GM10266 (cell line): ENCODE data around the gene SLC2A5.
"Not testable (repeated sequence)": the region's sequence is repeated elsewhere in the genome, so short reads cannot be mapped to it uniquely, and the experiment has no call there.

Source experiments
- DNase-seq: peaks from one replicate; pipeline ENCODE4 v3.0.0; 2012; ENCODE audit errors: extremely low spot score
- TF ChIP-seq, protein P1 (sequence below): IDR thresholded peaks from 2 replicates; pipeline ENCODE4 v1.5.1; 2012; ENCODE audit warnings: mild to moderate bottlenecking, low read depth; ENCODE audit not compliant: control insufficient read depth, insufficient read depth; ENCODE audit errors: missing control alignments

The SLC2A5 gene

DNA sequence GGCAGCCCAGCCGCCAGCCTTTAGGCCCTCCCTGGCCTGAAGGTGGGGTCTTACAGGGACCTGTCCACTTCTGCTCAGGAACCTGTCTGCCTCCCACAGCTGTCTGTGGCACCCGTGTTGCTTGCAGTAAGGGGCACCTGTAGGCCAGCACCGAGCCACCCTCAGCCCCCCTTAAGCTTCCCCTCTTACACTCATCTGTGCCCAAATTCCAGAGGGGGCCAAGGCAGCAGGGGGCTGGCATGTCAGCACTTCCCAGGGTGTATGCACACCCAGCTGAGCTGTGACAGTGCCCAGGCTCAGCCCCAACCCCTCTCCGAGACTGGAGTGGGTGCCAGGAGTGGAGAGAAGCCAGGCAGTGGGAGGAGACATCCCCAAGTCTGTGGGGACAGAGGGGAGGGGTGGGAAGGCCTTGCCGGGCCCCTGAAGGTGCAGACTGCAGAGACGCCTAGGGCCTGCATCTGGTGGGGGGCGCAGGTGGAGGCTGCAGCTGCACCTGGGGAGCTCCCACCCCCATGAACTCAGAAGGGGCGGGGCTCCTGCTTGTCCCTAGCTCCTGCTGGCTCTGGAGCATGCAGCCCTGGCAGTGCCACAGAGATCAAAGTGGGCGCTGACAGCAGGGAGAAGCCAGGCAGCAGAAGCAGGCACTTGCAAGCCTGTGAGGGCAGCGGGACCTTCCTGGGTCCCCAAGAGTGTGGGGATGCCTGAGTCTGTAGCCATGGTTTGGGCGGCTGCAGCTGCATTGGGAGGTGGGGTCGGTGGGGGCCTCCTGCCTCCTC, 37.8 kb downstream of the SLC2A5 start:
- TF ChIP-seq, protein P1, sequence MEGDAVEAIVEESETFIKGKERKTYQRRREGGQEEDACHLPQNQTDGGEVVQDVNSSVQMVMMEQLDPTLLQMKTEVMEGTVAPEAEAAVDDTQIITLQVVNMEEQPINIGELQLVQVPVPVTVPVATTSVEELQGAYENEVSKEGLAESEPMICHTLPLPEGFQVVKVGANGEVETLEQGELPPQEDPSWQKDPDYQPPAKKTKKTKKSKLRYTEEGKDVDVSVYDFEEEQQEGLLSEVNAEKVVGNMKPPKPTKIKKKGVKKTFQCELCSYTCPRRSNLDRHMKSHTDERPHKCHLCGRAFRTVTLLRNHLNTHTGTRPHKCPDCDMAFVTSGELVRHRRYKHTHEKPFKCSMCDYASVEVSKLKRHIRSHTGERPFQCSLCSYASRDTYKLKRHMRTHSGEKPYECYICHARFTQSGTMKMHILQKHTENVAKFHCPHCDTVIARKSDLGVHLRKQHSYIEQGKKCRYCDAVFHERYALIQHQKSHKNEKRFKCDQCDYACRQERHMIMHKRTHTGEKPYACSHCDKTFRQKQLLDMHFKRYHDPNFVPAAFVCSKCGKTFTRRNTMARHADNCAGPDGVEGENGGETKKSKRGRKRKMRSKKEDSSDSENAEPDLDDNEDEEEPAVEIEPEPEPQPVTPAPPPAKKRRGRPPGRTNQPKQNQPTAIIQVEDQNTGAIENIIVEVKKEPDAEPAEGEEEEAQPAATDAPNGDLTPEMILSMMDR = no peak
- no peak for DNase-seq

DNA sequence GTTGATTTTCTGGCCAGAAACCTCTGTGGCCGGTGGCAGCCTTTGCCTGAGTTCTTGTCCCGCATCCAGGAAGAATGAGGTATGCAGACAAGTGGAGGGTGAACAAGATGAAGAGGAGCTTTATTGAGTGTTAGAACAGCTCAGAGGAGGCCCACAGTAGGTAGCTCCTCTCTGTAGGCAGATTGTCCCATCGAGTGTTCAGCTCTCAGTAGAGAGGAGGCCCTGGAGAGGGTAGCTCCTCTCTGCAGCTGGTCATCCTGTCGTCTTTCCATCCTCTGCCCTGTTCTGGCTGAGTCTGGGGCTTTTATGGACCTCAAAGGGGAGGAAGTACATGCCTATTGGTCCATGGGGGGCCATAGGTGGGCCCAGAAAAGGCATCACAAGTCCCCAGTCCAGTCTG, 38.4 kb downstream of the SLC2A5 start:
- not testable (repeated sequence) for DNase-seq

DNA sequence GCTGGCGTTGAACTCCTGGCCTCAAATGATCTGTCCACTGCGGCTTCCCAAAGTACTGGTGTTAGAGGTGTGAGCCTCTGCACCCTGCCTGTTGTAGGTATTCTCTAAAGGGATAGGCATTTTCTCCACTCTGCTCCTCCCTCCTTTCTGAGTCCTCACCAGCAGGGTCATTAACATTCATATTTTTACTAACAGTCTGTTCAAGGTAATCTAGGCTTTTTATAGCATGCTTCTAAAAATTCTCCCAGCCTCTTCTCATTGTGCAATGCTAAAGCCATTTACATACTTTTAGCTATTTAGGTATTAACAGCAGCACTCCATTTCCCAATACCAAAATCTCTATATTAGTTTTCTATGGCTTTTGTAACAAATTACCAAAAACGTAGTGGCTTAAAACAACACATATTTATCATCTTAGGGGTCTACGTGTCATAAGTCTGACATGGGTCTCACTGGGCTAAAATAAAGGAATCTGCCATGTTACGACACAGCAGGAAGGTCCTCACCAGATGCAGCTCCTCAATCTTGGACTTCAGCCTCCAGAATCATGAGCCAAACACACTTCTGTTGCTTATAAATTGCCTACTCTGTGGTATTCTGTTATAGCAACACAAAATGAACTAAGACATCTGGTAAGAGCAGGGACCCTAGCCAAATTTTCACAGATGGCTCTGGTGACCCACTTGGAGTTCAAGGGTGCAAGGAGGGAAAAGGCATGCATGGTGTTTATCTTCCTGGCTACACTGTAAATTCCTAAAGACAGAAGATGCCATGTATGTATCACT, 40.3 kb downstream of the SLC2A5 start:
- no peak for DNase-seq
- TF ChIP-seq, protein P1 = no peak

DNA sequence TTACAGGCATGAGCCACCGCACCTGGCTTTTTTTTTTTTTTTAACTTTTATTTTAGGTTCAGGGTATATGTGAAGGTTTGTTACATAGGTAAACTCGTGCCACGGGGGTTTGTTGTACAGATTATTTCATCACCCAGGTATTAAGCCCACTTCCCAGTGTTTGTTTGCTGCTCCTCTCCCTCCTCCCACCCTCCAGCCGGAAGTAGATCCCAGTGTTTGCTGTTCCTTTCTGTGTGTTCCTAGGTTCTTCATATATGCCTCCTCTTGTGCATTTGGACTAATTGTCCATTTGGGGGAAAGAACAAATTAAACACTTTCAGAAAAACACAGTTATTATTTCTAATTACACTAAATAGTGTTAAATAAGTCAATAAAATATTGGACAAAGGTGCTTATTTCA, 42.1 kb downstream of the SLC2A5 start:
- DNase-seq = no peak
- TF ChIP-seq, protein P1 = no peak

DNA sequence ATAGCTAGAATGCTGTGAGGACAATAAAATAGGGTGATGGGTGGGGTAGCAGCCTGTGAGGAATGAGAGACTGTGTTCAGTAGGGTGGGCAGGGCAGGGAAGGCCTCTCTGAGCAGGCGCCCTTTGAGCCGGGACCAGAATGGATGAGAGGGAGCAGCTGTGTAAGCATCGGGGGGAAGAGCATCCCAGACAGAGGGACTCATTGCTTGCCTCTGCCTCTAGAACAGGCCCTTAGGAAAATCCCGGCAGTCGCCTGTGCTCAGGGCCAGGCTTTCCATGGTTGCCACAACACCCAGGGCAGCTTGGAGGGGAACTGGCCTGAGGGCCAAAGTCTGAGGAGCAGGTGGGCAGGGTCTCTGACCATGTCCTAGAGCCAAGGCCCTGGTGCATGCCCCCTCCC, 44.0 kb downstream of the SLC2A5 start:
- TF ChIP-seq, protein P1 = no peak
- DNase-seq = no peak

DNA sequence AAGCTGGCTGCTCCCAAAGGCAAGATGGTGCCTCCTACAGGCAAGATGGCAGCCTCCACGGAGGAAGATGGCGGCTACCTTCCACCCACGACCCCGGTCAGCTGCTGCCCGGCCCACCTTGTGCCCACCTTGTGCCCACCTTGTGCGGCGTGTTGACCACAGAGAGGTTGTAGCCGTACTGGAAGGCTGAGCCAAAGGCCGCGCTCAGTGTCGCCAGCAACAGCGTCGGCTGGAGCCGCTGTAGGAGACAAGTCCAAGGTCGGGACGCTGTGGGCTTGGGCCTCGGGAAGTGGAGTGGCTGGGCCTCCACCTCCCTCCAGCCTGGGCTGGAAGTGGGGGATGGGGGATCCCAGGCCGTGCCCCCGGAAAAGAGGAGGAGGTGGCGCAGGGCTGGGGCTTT, 44.6 kb downstream of the SLC2A5 start:
- TF ChIP-seq, protein P1 = no peak

DNA sequence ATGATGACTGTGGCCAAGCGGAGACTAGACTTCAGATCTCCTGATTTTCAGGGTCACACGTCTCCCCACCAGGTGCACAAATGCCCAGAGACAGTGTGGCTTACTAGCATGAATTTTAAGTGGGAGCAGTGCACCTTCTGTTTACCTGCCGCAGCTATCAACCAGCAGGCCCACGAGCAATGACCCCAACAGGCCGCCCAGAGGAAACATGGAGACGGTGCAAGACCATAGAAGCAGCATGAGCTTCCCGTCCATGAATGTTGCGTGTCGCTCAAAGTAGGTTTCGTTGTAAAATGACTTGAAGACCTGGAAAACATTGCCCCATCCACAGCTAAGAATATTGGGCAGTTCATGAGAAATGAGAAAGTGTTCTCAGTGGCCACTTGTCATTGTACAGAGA, 46.7 kb downstream of the SLC2A5 start:
- DNase-seq = no peak
- TF ChIP-seq, protein P1 = no peak

More for the DNA sequence above, 44.6 kb downstream of the SLC2A5 start:
- DNase-seq = no peak

DNA sequence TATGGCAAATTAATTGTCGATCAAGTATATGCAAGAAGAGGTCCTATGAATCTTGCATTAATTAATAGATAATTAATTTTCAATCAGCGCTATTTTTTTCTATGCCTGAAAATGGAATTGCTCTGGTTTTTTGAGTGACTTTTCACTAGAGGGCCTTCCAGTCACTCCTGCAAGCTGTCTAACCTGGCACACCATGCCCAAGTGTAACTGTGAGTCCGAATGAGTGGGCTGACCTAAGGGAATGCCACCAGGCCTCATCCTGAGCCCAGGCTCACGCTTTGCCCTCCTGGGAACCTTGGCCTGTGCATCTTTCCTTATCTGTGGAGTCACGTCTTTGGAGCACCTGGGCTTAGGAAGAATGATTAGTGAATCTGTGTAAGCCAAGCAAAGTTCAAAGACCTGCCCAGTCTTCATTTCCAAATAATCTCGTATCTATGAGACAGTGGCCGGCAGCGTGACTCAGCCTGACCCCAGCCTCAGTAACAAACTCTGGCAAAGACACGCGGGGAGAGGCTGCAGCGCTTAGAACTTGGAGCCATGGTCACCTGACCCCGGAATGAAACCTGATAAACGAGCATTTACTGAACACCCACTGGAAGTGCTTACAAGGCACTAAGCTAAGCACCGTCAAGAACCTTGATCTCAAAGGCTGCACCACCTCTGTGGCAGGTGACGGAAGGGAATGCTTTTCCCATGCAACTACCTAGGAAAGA, 47.3 kb downstream of the SLC2A5 start:
- DNase-seq = not testable (repeated sequence)
